ENCODE results near the gene NBPF3.

Gene NBPF3

GRCh38 chr1:21523297-21523813 lies 83.4 kb downstream of the NBPF3 start:
- no peak overlapping the region for H3K4me3 ChIP-seq (ENCODE audit: low read depth, low read length)
- TF ChIP-seq CTCF (IDR thresholded peaks at IDR 0.05; ENCODE audit: insufficient read depth, low read depth, low read length, missing control alignments), result no peak
- no peak for DNase-seq (ENCODE audit: low read depth)

- no peak overlapping the region for H3K4me3 ChIP-seq (ENCODE audit: low read depth, low read length)
- TF ChIP-seq CTCF (IDR thresholded peaks at IDR 0.05; ENCODE audit: insufficient read depth, low read depth, low read length, missing control alignments), result no peak
- DNase-seq (ENCODE audit: low read depth), result no peak
These were observed 84.3 kb downstream of the NBPF3 start for GRCh38 chr1:21524220-21524619.

- DNase-seq (ENCODE audit: low read depth), result no peak
- no peak overlapping the region for H3K4me3 ChIP-seq (ENCODE audit: low read depth, low read length)
- TF ChIP-seq CTCF (IDR thresholded peaks at IDR 0.05; ENCODE audit: insufficient read depth, low read depth, low read length, missing control alignments), result no peak
These were observed 84.9 kb downstream of the NBPF3 start for GRCh38 chr1:21524686-21525339.

- TF ChIP-seq CTCF (IDR thresholded peaks at IDR 0.05; ENCODE audit: insufficient read depth, low read depth, low read length, missing control alignments), result no peak
- no peak for DNase-seq (ENCODE audit: low read depth)
- H3K4me3 ChIP-seq (ENCODE audit: low read depth, low read length), result no peak overlapping the region
These were observed 85.4 kb downstream of the NBPF3 start for GRCh38 chr1:21525340-21525717.

GRCh38 chr1:21526441-21526840 lies 86.5 kb downstream of the NBPF3 start:
- DNase-seq (ENCODE audit: low read depth), result no peak
- no peak for TF ChIP-seq CTCF (IDR thresholded peaks at IDR 0.05; ENCODE audit: insufficient read depth, low read depth, low read length, missing control alignments)
- H3K4me3 ChIP-seq (ENCODE audit: low read depth, low read length), result no peak overlapping the region

GRCh38 chr1:21530368-21531016 lies 90.6 kb downstream of the NBPF3 start:
- no peak for TF ChIP-seq CTCF (IDR thresholded peaks at IDR 0.05; ENCODE audit: insufficient read depth, low read depth, low read length, missing control alignments)
- no peak for DNase-seq (ENCODE audit: low read depth)
- H3K4me3 ChIP-seq (ENCODE audit: low read depth, low read length), result no peak overlapping the region
